Activated CD8-positive, alpha-beta T cell treated with anti-CD3 and anti-CD28 coated beads, Interleukin-2, amount 10 ng/mL, durations not matched to agents 7 days and 5 days (primary cell): ENCODE data around the gene KRTAP5-7. TPM values are rescaled to one million over a fixed set of nuclear protein-coding genes. Genes with fewer than 3 reads are reported as not detected.

Source experiments
- ATAC-seq: fragments of 150-1000 bp; cut with Tn5 transposase; one replicate; pipeline ENCODE4 v1.10.0; 2021; ENCODE audit warnings: moderate library complexity
- CTCF ChIA-PET: fragments of 350-600 bp; sonication (Branson Sonifier 250); formaldehyde crosslinking; loops from one replicate; lab custom pipeline; 2021; ENCODE audit warnings: antibody characterized with exemption; lab: Charles Lee
- POLR2A ChIA-PET: fragments of 350-600 bp; sonication (Branson Sonifier 250); formaldehyde crosslinking; loops from one replicate; lab custom pipeline; 2021; ENCODE audit warnings: antibody characterized with exemption; lab: Charles Lee
- DNase-seq: peaks from one replicate; pipeline ENCODE4 v3.0.0-alpha.2; 2020
- H3K27ac Mint-ChIP-seq: one replicate; pipeline ENCODE4 v1.8.0; 2021; ENCODE audit warnings: mild to moderate bottlenecking, mixed read lengths
- H3K27me3 Mint-ChIP-seq: one replicate; pipeline ENCODE4 v1.8.0; 2021; ENCODE audit warnings: low read depth, mixed read lengths
- H3K36me3 Mint-ChIP-seq: one replicate; pipeline ENCODE4 v1.8.0; 2021; ENCODE audit warnings: low read depth, mixed read lengths
- H3K4me1 Mint-ChIP-seq: one replicate; pipeline ENCODE4 v1.8.0; 2021; ENCODE audit warnings: low read depth, mixed read lengths
- H3K4me3 Mint-ChIP-seq: one replicate; pipeline ENCODE4 v1.8.0; 2021; ENCODE audit warnings: mild to moderate bottlenecking, mixed read lengths
- H3K9me3 Mint-ChIP-seq: one replicate; pipeline ENCODE4 v1.8.0; 2022; ENCODE audit warnings: mixed read lengths; ENCODE audit not compliant: insufficient read depth
- total RNA-seq, 2 experiments: library from RNA; stranded (reverse); gene quantifications; one replicate each; pipeline ENCODE4 v1.2.3, GENCODE V29; 2021

KRTAP5-7 gene
- total RNA-seq, 2 experiments from 2014 or later: not detected

DNA sequence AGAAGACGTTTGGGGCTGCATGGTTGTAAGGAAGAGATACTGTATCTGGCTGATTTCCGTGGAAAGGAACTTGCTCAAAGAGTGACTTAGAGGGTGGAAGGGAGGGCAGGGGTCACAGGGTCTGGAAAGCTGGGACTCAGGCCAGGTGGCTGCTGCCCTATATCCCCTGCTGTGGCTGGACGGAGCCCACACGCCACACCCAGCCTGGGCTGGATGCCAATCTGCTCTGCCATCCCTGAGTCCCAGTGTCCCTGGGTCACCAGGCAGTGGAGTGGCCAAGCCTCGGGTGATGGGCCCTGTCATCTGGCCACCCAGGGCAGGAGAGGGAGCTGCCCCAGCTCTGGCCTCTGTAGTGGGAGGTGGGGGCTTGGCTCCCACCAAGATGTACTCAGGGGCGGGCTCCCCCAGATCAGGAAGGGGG is 26.5 kb upstream of the KRTAP5-7 start:
- Mint-ChIP-seq H3K4me3 (no peak overlapping the region), H3K27ac (no peak overlapping the region), H3K4me1 (peaks cover 6% of the 10 kb centered on the region), H3K27me3 (no peaks in the 10 kb centered on the region), H3K36me3 (peaks cover 55% of the 10 kb centered on the region), H3K9me3 (no peaks in the 10 kb centered on the region)
- ChIA-PET POLR2A (no interaction called here), CTCF (no interaction called here)
- DNase-seq: no peak
- ATAC-seq: no peak

DNA sequence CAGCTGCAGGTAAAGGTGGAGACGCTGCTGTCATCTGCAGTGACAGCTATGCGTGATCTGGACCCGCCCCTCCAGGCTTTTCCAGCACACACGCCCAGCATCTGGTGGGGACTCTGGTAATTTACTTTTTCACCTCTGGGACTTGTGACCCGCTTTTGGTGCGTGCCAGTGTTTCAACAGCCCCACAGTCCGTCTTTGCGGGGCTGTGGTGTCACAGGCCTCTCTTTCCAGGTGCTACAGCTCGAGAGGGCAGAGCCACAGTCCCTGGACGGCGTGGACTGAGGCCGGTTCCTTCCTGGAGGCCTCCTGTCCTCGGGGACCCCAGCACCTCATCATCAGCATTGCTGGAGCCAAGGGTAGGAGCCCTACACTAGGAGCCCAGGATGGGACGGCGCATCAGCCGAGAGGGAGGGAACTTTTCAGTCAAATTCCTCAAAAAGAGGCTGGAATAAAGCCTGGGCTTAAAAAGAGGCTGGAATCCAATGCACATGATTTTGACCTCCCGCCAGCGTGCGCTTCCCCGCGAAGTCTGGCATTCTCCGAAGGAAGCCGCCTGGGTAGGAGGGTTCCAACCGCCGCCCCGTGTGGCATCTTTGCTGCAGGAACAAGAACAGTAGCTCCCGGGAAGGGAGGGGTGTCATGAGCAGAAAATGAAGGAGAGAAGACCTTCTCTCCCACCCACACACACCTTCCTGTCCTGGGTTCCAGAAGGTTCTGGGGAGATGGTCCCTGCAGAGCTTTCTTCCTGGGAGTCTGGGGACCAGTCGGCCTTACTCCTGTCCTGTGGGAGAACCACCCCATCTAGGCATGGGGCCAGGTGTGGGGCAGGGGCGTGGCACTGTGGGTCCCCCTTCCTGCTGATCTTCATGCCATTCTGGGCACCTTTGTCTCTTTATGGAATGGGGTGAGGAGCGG is 25.7 kb upstream of the KRTAP5-7 start:
- Mint-ChIP-seq H3K36me3 (peaks cover 57% of the 10 kb centered on the region), H3K4me3 (no peak overlapping the region), H3K27ac (no peak overlapping the region), H3K4me1 (peaks cover 6% of the 10 kb centered on the region), H3K27me3 (no peaks in the 10 kb centered on the region), H3K9me3 (no peaks in the 10 kb centered on the region)
- ATAC-seq: no peak
- no peak for DNase-seq
- CTCF ChIA-PET: no interaction called here
- POLR2A ChIA-PET: no interaction called here

DNA sequence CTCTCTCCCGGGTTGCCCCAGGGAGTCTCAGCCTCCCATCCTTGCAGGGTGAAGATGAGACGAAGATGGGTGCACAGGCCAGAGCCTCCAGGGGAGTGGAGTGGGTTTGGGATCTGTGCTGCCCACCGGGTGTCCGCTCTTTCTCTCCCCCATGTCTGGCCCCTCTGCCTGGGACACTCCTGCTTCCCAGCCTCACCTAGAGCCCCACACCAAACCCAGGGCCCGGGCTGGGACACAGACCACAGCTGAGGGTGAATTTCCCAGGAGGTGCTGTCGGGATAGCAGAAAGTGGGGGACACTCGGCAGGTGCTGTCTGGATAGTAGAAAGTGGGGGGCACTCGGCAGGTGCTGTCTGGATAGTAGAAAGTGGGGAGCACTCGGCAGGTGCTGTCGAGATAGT is 25.0 kb upstream of the KRTAP5-7 start:
- POLR2A ChIA-PET: no interaction called here
- Mint-ChIP-seq H3K27ac (no peak overlapping the region), H3K4me1 (peaks cover 6% of the 10 kb centered on the region), H3K27me3 (no peaks in the 10 kb centered on the region), H3K36me3 (peaks cover 59% of the 10 kb centered on the region), H3K4me3 (no peak overlapping the region), H3K9me3 (peaks cover 3% of the 10 kb centered on the region)
- ATAC-seq (no peak), DNase-seq (no peak)
- CTCF ChIA-PET: no interaction called here

DNA sequence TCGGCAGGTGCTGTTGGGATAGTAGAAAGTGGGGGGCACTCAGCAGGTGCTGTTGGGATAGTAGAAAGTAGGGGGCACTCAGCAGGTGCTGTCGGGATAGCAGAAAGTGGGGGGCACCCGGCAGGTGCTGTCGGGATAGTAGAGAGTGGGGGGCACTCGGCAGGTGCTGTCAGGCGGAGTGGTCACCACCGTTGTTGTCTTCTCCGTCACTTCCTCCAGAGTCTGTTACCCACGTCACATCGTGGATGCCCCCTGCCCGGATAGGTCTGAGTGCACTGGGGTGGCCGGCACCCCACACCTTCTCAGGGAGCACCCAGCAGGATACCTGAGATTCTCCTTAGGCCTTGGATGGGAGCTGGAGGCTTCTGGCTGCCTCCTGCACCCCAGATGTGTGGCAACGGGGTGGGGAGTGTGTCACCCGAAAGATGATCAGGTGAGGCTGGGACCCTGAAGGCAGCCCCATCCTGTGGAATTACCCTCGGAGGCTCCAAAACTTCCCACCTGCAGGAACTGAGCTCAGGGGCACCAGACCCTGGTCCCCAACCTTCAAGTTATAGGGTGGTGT is 24.1 kb upstream of the KRTAP5-7 start:
- DNase-seq: no peak
- H3K27me3 Mint-ChIP-seq: no peaks in the 10 kb centered on the region
- peaks cover 6% of the 10 kb centered on the region for H3K4me1 Mint-ChIP-seq
- CTCF ChIA-PET: no interaction called here
- H3K9me3 Mint-ChIP-seq: peaks cover 5% of the 10 kb centered on the region
- POLR2A ChIA-PET: no interaction called here
- ATAC-seq: no peak
- no peak overlapping the region for H3K27ac Mint-ChIP-seq
- H3K36me3 Mint-ChIP-seq: peaks cover 54% of the 10 kb centered on the region
- H3K4me3 Mint-ChIP-seq: no peak overlapping the region

DNA sequence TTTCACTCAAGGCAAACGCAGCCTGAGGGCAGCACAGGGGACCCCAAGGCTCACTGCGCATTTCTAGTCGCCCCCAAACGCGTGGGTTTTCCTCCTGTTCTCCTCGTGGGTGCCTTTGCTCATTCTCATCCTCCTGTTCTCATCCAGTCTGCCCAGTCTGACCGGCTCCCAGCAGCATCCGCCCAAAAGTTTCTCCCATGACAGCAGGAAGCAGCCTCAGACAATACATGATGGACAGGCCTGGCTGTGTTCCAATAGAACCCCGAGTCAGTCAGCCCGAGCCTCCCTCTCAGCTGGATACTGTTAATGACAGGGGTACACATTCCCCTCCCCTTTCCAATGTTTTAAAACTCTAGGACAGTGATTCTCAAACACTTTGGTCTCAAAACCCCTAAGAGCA is 22.5 kb upstream of the KRTAP5-7 start:
- ChIA-PET CTCF (interaction anchor here (0.6 kb wide), 1 partner anchor 1588 kb away, joined by 3 read pairs; no protein-coding TSS in a partner anchor), POLR2A (no interaction called here)
- H3K27me3 Mint-ChIP-seq: peaks cover 2% of the 10 kb centered on the region
- H3K4me1 Mint-ChIP-seq: no peaks in the 10 kb centered on the region
- no peak overlapping the region for H3K4me3 Mint-ChIP-seq
- peaks cover 17% of the 10 kb centered on the region for H3K9me3 Mint-ChIP-seq
- H3K27ac Mint-ChIP-seq: no peak overlapping the region
- DNase-seq (no peak), ATAC-seq (no peak)
- H3K36me3 Mint-ChIP-seq: peaks cover 42% of the 10 kb centered on the region

DNA sequence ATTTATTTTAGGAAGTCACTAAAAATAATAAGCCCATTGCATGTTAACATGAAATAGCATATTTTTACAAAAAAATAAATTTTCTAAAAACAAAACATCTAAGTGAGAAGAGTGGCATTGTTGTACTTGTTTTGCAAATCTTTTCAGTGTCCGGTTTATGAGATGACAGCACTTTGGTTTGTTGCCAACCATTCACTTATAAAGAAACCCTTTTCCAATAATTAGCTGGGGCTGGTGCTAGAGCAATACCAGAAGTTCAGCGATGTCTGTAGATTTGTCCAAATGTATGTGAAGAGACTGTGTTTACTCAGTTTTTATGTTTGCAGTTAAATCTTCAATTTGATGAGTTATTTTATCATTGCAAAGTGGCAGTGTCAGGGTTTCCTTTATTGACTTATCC is 22.1 kb upstream of the KRTAP5-7 start:
- ATAC-seq (no peak), DNase-seq (no peak)
- CTCF ChIA-PET: interaction anchor here (0.6 kb wide), 1 partner anchor 1587 kb away, joined by 3 read pairs; no protein-coding TSS in a partner anchor
- Mint-ChIP-seq H3K4me3 (no peak overlapping the region), H3K9me3 (peaks cover 21% of the 10 kb centered on the region), H3K4me1 (no peaks in the 10 kb centered on the region), H3K36me3 (peaks cover 40% of the 10 kb centered on the region), H3K27ac (no peak overlapping the region), H3K27me3 (peaks cover 2% of the 10 kb centered on the region)
- POLR2A ChIA-PET: no interaction called here

DNA sequence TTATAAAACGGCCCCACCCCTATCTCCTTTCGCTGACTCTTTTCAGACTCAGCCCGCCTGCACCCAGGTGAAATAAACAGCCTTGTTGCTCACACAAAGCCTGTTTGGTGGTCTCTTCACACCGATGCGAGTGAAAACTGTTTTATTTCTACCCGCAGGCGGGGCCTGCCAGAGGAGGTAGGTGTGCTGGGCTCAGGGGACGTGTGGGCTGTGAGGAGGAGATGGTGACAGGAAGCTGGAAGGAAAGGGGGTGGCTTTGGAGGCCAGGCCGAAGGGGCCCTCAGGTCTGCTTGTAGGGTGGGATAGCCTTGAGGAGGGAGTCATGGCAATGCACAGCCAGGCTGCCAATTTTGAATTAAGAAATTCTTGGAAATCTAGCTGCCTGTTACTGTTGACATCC is 21.3 kb upstream of the KRTAP5-7 start:
- DNase-seq (no peak), ATAC-seq (no peak)
- ChIA-PET CTCF (no interaction called here), POLR2A (no interaction called here)
- no peak overlapping the region for H3K4me3 Mint-ChIP-seq
- peaks cover 32% of the 10 kb centered on the region for H3K36me3 Mint-ChIP-seq
- H3K4me1 Mint-ChIP-seq: no peaks in the 10 kb centered on the region
- H3K27ac Mint-ChIP-seq: no peak overlapping the region
- peaks cover 21% of the 10 kb centered on the region for H3K9me3 Mint-ChIP-seq
- H3K27me3 Mint-ChIP-seq: peaks cover 2% of the 10 kb centered on the region

DNA sequence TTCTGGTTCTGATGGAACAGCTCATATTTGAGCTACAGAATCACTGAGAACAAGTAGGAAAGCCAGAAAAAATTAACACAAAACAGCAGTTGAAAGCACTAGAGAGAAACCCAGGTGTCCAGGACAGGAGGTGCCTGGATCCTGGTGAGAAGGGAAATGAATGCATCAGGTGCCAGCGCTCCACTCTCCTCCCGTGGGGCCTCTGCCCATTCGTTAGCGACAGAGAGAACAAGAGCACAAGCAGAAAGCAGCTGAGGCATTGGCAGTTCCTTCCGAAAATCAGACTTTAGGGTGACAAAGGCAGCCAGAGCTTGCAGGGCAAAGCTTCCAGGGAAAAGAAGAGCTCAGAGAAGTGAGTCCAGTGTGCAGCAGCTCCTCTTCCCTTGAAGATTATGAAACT is 20.0 kb upstream of the KRTAP5-7 start:
- POLR2A ChIA-PET: no interaction called here
- Mint-ChIP-seq H3K4me1 (no peaks in the 10 kb centered on the region), H3K27ac (no peak overlapping the region), H3K27me3 (peaks cover 2% of the 10 kb centered on the region), H3K4me3 (no peak overlapping the region), H3K36me3 (peaks cover 27% of the 10 kb centered on the region), H3K9me3 (peaks cover 21% of the 10 kb centered on the region)
- ATAC-seq: no peak
- CTCF ChIA-PET: no interaction called here
- no peak for DNase-seq

DNA sequence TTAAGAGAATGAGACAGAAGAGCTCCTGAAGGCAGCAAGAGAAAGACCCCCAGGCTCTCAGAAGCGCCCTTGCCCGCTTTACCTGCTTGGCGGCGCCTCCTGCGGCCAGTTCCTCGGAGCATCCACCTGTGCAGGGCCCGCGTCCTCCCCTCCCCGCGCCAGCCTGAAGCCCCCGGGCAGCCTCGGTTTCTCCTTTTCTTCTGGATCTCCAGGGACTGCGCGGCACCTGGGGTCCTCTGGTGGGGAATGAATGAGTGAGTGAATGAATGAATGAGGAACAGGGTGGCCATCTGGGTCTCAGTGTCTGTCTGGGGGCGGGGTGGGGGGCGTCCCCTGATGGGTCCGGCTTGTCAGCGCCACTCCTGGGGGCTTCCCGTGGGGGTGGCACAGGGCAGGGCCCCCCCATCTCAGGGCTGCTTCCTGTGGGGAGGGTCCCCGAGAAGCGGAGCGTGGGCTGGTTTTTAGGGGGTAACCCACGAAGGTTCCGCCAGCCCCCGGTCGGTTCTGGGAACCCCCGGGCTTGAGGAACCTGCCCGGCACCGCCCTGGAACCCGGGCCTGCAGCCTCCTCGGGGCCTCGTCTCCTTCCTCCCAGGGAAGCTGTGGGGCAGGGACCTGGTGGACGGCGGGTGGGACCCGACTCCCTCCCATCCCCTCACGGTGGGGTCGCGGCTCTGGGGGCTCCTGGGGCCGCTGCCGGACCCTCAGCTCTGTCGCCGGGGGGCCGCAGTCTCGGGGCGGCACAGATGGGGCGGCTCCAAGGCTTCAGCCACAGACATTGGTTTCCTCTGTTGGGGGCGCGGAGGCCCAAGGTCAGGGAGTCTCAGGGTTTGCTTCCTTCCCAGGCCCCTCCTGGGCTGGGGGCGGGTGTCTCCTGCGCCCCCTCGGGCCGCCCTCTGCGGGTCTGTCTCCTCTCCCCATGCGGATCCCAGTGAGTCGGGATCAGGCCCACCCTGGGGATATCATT is 8.3 kb upstream of the KRTAP5-7 start:
- Mint-ChIP-seq H3K36me3 (no peaks in the 10 kb centered on the region), H3K27ac (no peak overlapping the region), H3K4me1 (no peaks in the 10 kb centered on the region), H3K4me3 (no peak overlapping the region), H3K27me3 (no peaks in the 10 kb centered on the region), H3K9me3 (no peaks in the 10 kb centered on the region)
- DNase-seq (no peak), ATAC-seq (no peak)
- POLR2A ChIA-PET: no interaction called here
- CTCF ChIA-PET: no interaction called here

DNA sequence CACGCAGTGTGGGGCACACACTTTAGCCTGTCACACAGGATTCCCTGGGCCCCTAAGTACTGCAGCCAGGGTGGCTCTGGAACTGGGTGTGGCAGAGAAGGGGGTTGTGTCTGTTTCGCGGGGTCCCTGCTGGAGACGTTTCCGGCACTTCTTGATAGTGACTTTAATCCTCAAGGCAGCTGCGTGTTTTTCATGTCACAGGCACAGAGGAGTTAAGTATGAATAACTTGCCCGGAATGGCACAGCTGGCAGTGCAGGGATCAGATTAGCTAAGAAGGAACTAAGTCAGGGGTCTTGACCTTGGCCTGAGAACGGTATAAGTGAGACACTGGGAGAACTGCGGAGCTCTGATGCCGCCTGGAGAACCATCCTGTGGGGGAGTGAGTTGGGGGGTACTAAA is 7.5 kb upstream of the KRTAP5-7 start:
- POLR2A ChIA-PET: no interaction called here
- no peaks in the 10 kb centered on the region for H3K4me1 Mint-ChIP-seq

DNA sequence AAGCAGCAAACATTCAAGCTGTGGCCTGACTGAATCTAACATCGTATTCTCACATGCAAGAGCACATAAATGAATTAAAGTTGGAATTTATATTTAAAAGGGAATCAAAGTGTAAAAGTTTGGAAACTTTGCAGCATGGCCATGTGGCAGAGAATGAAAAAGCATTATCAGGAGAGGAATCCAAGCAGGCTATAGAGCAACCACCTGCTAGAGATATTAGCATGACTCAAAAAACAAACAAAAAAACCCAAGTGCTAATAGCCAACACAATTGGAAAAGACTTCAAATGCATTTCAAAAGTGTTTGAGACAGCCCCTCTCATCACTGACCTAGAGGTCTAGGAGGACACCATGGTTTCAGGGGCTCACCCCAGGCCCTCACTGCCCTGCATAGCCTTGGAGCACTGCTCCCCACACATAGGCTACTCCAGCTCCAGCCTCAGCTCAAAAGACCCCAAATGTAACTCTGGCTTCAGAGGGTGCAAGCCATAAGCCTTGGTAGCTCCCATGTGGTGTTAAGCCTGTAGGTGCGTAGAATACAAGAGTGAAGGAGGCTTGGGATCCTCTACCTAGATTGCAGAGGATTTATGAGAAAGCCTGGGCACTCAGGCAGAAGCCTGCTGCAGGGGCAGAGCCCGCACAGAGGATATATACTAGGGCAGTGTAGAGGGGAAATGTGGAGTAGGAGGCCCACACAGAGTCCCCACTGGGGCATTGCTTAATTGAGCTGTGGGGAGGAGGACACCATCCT is 1.7 kb upstream of the KRTAP5-7 start:
- no peak overlapping the region for H3K4me3 Mint-ChIP-seq
- no peaks in the 10 kb centered on the region for H3K4me1 Mint-ChIP-seq
- H3K36me3 Mint-ChIP-seq: no peaks in the 10 kb centered on the region
- H3K9me3 Mint-ChIP-seq: no peaks in the 10 kb centered on the region
- POLR2A ChIA-PET: no interaction called here
- ATAC-seq: no peak
- H3K27me3 Mint-ChIP-seq: peaks cover 3% of the 10 kb centered on the region
- DNase-seq: no peak
- CTCF ChIA-PET: no interaction called here
- no peak overlapping the region for H3K27ac Mint-ChIP-seq

More for the DNA sequence above, 7.5 kb upstream of the KRTAP5-7 start:
- no peak overlapping the region for H3K4me3 Mint-ChIP-seq
- no peaks in the 10 kb centered on the region for H3K9me3 Mint-ChIP-seq
- CTCF ChIA-PET: no interaction called here
- H3K36me3 Mint-ChIP-seq: no peaks in the 10 kb centered on the region
- DNase-seq (no peak), ATAC-seq (no peak)
- H3K27me3 Mint-ChIP-seq: no peaks in the 10 kb centered on the region
- H3K27ac Mint-ChIP-seq: no peak overlapping the region
